ENCODE results near the gene DOCK3. TPM values are rescaled to one million over a fixed set of nuclear protein-coding genes. Genes with fewer than 3 reads are reported as not detected.

The DOCK3 gene
- total RNA-seq, 1 experiment from 2014 or later, result 0.46 TPM

- DNase-seq (ENCODE audit: low read depth), result no peak
Observed at GRCh38 chr3:51397392-51397791, 722.7 kb downstream of the DOCK3 start.

GRCh38 chr3:51398595-51399310 lies 724.0 kb downstream of the DOCK3 start:
- DNase-seq (ENCODE audit: low read depth), result no peak

- no peak for DNase-seq (ENCODE audit: low read depth)
Observed at GRCh38 chr3:51400166-51400565, 725.4 kb downstream of the DOCK3 start.

- DNase-seq (ENCODE audit: low read depth), result no peak
Observed at GRCh38 chr3:51401735-51402134, 727.0 kb downstream of the DOCK3 start.

- no peak for DNase-seq (ENCODE audit: low read depth)
Observed at GRCh38 chr3:51403675-51404074, 728.9 kb downstream of the DOCK3 start.

- DNase-seq (ENCODE audit: low read depth), result no peak
Observed at GRCh38 chr3:51408021-51408420, 733.3 kb downstream of the DOCK3 start.

- no peak for DNase-seq (ENCODE audit: low read depth)
Observed at GRCh38 chr3:51408813-51409212, 734.1 kb downstream of the DOCK3 start.

GRCh38 chr3:51422211-51422610 lies 747.5 kb downstream of the DOCK3 start:
- DNase-seq (ENCODE audit: low read depth), result no peak

GRCh38 chr3:51426921-51427320 lies 752.2 kb downstream of the DOCK3 start:
- DNase-seq (ENCODE audit: low read depth), result no peak

GRCh38 chr3:51429138-51429537 lies 754.4 kb downstream of the DOCK3 start:
- no peak for DNase-seq (ENCODE audit: low read depth)

Other genes with a start within 250 kb of the DOCK3 start
- gene CACNA2D2, start 171.3 kb upstream of the DOCK3 start, total RNA-seq (2014; rRNA removed), result not detected in 2 replicates
- gene C3orf18, start 107.2 kb upstream of the DOCK3 start, total RNA-seq (2014; rRNA removed), result 15.1 and 18.7 TPM in 2 replicates
- gene HEMK1, start 105.4 kb upstream of the DOCK3 start, total RNA-seq (2014; rRNA removed), result 10.5 and 11.4 TPM in 2 replicates
- 0.58 and 1.6 TPM in 2 replicates for gene CISH, start 63.2 kb upstream of the DOCK3 start, total RNA-seq (2014; rRNA removed)
- 92.3 and 103 TPM in 2 replicates for gene MAPKAPK3, start 57.8 kb upstream of the DOCK3 start, total RNA-seq (2014; rRNA removed)

All from LHCN-M2 (cell line).